GM12892 (cell line): ENCODE measurements around the gene REPIN1.

Source experiments
- POLR2A ChIP-seq: IDR thresholded peaks from 2 replicates; pipeline ENCODE4 v1.6.1; 2011; ENCODE audit warnings: low read depth, low read length, control low read depth
- POLR2AphosphoS5 ChIP-seq: IDR thresholded peaks from 2 replicates; pipeline ENCODE4 v1.6.1; 2011; ENCODE audit warnings: low read depth, low read length, control low read depth

GRCh38 chr7:150401861-150402631 lies 33.4 kb downstream of the REPIN1 start:
- no peak for TF ChIP-seq POLR2A
- TF ChIP-seq POLR2AphosphoS5: no peak
